Muscle layer of colon (tissue), 2 donors: ENCODE results near the gene SELENOH.
A peak's percentile ranks its signal among the peaks of the same experiment; 100 is the strongest.
"Not testable (repeated sequence)": the region's sequence is repeated elsewhere in the genome, so short reads cannot be mapped to it uniquely, and the experiment has no call there.

Experiments
- H3K27ac ChIP-seq: one replicate; pipeline ENCODE4 v1.7.0; 2013; ENCODE audit warnings: low read depth, mild to moderate bottlenecking, low read length, moderate library complexity
- H3K27me3 ChIP-seq, 2 donors: one replicate each; pipeline ENCODE4 v1.7.0; 2013; ENCODE audit warnings: low read length in 2 of 2, mild to moderate bottlenecking in 2 of 2; ENCODE audit not compliant: insufficient read depth in 2 of 2, control insufficient read depth in 1 of 2
- H3K36me3 ChIP-seq: one replicate; pipeline ENCODE4 v1.7.0; 2013; ENCODE audit warnings: mild to moderate bottlenecking, low read length; ENCODE audit not compliant: insufficient read depth
- H3K4me1 ChIP-seq: one replicate; pipeline ENCODE4 v1.7.0; 2013; ENCODE audit warnings: mild to moderate bottlenecking, low read length; ENCODE audit not compliant: insufficient read depth
- H3K4me3 ChIP-seq, 2 donors: one replicate each; pipeline ENCODE4 v1.7.0; 2013; ENCODE audit warnings: low read length in 2 of 2, low read depth in 1 of 2, mild to moderate bottlenecking in 1 of 2, moderate library complexity in 1 of 2
- H3K9ac ChIP-seq: one replicate; pipeline ENCODE4 v1.7.0; 2013; ENCODE audit warnings: low read length
- H3K9me3 ChIP-seq: one replicate; pipeline ENCODE4 v1.7.0; 2013; ENCODE audit warnings: mild to moderate bottlenecking, low read length
- donor health status: abdominal sarcoma.
- donor health status: Adenocarcinoma of cecum.

Gene SELENOH

DNA sequence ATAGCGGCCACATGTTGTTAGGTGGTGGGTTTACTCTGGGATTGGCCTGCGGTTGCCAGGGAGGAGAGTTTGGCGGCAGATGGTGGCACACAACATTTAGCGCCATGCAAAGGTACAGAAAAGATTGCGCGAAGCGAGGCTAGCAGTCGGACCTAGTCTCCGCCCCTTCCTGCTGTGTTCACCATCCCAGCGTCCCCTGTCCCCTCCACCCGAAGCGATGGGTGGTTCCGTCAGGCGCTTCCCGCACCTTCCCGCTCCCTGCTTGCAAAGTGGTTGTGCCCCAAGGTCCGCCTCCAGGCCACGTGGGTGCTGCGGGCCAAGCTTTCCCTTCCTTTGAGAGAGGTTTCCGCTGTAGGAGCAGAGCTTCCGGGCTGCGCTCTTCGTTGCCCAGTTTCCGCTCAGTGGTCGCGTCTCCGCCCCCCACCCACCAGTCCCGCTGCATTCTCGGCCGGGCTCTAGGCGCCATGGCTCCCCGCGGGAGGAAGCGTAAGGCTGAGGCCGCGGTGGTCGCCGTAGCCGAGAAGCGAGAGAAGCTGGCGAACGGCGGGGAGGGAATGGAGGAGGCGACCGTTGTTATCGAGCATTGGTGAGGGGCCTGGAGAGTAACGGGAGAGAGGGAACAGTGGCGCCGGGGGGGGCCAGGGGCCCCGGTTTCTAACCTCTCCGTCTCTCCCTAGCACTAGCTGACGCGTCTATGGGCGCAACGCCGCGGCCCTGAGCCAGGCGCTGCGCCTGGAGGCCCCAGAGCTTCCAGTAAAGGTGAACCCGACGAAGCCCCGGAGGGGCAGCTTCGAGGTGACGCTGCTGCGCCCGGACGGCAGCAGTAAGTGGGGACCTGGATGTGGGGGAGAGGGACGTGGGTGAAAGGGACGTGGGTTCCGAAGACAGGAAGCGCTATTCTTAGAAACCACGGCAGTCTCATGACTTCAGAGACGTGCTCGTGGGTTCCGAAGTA, at the start of gene SELENOH:
Gene SELENOH, plus strand, starts transcription at position 360 of the 955 bp plus-strand sequence. Its CDS starts 105 bp downstream, at position 465.
- H3K27me3 ChIP-seq: no peaks in the 10 kb centered on the region
- no peaks in the 10 kb centered on the region for H3K9me3 ChIP-seq
- peaks cover 60% of the 10 kb centered on the region for H3K36me3 ChIP-seq
- peak within 1 kb of the TSS; percentile 59 to 89 for H3K4me3 ChIP-seq
- H3K4me1 ChIP-seq: peaks cover 17% of the 10 kb centered on the region
- H3K27ac ChIP-seq: peak within 1 kb of the TSS; percentile 75
- H3K9ac ChIP-seq: peak within 1 kb of the TSS; percentile 97

DNA sequence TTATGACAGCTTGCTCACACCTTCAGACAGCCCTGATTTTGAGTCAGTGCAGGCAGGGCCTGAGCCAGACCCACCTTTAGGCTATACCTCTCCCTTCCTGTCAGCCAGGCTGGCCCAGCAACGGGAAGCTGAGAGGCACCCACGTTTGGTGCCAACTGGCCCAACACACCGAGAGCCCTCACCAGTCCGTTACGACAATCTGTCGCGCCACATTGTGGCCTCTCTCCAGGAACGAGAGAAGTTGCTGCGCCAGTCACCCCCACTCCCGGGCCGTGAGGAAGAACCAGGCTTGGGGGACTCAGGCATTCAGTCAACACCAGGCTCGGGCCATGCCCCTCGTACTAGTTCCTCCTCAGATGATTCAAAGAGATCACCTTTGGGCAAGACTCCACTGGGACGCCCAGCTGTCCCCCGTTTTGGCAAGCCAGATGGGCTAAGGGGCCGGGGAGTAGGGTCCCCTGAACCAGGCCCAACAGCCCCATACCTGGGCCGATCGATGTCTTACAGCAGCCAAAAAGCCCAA, 42.4 kb upstream of the SELENOH start:
- H3K27me3 ChIP-seq: no peaks in the 10 kb centered on the region
- peaks cover 66% of the 10 kb centered on the region for H3K36me3 ChIP-seq
- no peak overlapping the region for H3K27ac ChIP-seq
- H3K4me1 ChIP-seq: no peaks in the 10 kb centered on the region
- no peak overlapping the region for H3K9ac ChIP-seq
- H3K9me3 ChIP-seq: no peaks in the 10 kb centered on the region
- H3K4me3 ChIP-seq: no peak overlapping the region

- H3K9ac ChIP-seq: no peak overlapping the region
- H3K27ac ChIP-seq: no peak overlapping the region
- no peak overlapping the region for H3K4me3 ChIP-seq
- H3K9me3 ChIP-seq: no peaks in the 10 kb centered on the region
- no peaks in the 10 kb centered on the region for H3K4me1 ChIP-seq
- peaks cover 66% of the 10 kb centered on the region for H3K36me3 ChIP-seq
- no peaks in the 10 kb centered on the region for H3K27me3 ChIP-seq
Measured at GRCh38 chr11:57699813-57700212, 41.5 kb upstream of the SELENOH start.

DNA sequence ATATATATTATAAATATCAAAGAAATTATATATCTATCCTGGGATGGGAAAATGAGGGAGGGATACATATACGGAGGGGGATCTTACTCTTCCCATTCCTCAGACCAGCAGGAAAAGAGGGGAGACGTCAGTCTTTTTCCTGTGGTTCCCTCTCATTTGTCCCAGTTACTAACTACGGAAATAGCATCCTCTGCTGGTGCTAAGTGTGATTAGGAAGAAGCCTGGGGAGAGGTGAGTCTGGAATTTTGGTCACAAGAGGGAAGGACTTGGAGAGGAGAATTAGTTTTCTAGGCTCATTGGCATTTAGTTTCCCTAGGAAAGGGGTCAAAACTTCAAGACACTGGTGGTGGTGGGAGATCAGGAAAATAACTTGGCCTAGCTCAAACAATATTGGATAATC, 40.9 kb upstream of the SELENOH start:
- no peaks in the 10 kb centered on the region for H3K4me1 ChIP-seq
- peaks cover 65% of the 10 kb centered on the region for H3K36me3 ChIP-seq
- no peaks in the 10 kb centered on the region for H3K27me3 ChIP-seq
- H3K9ac ChIP-seq: no peak overlapping the region
- no peak overlapping the region for H3K4me3 ChIP-seq
- H3K27ac ChIP-seq: no peak overlapping the region
- no peaks in the 10 kb centered on the region for H3K9me3 ChIP-seq

DNA sequence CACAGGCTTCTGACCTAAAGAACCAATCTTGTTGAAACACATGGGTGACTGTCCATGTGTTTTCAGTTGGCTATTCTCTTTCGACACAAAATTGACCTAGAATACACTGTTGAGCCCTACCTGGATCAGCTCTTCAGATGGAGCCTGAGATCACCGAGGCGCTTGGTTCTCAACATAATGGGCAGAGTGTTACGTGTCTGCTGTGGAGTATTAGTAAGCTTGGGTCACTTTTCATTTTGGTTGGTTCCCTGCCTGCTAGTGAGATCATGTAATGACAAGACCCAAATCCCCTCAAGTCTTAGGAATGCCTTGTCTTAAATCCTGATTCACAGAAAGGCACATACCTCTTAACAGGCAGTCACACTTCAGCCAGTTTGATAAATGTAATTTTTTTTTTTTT, 38.0 kb upstream of the SELENOH start:
- Histone ChIP-seq H3K4me3 (no peak overlapping the region), H3K27ac (no peak overlapping the region), H3K4me1 (no peaks in the 10 kb centered on the region), H3K9ac (no peak overlapping the region), H3K36me3 (peaks cover 46% of the 10 kb centered on the region), H3K27me3 (no peaks in the 10 kb centered on the region), H3K9me3 (no peaks in the 10 kb centered on the region)

- Histone ChIP-seq H3K4me1 (peaks cover 3% of the 10 kb centered on the region), H3K4me3 (no peak overlapping the region), H3K27me3 (no peaks in the 10 kb centered on the region), H3K36me3 (peaks cover 30% of the 10 kb centered on the region), H3K9ac (no peak overlapping the region), H3K27ac (no peak overlapping the region), H3K9me3 (no peaks in the 10 kb centered on the region)
Measured at GRCh38 chr11:57704932-57705331, 36.4 kb upstream of the SELENOH start.

DNA sequence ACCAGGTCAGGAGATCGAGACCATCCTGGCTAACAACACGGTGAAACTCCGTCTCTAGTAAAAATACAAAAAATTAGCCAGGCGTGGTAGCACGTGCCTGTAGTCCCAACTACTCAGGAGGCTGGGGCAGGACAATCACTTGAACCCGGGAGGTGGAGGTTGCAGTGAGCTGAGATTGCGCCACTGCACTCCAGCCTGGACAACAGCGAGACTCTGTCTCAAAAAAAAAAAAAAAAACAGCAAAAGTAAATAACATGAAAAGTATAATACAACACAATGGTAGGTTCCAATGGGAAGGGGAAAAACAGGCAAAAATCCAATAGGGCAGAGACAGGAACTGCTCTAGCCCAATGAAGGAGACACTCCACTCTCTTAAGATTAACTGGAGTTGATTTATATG, 35.9 kb upstream of the SELENOH start:
- H3K27me3 ChIP-seq, H3K27ac ChIP-seq, H3K9me3 ChIP-seq, H3K9ac ChIP-seq, H3K4me3 ChIP-seq, H3K4me1 ChIP-seq: not testable (repeated sequence)
- peaks cover 27% of the 10 kb centered on the region for H3K36me3 ChIP-seq

GRCh38 chr11:57709802-57710367, 31.4 kb upstream of the SELENOH start:
- peaks cover 2% of the 10 kb centered on the region for H3K36me3 ChIP-seq
- H3K9me3 ChIP-seq: no peaks in the 10 kb centered on the region
- H3K4me3 ChIP-seq: no peak overlapping the region
- peaks cover 33% of the 10 kb centered on the region for H3K4me1 ChIP-seq
- no peak overlapping the region for H3K9ac ChIP-seq
- H3K27ac ChIP-seq: no peak overlapping the region
- H3K27me3 ChIP-seq: no peaks in the 10 kb centered on the region

DNA sequence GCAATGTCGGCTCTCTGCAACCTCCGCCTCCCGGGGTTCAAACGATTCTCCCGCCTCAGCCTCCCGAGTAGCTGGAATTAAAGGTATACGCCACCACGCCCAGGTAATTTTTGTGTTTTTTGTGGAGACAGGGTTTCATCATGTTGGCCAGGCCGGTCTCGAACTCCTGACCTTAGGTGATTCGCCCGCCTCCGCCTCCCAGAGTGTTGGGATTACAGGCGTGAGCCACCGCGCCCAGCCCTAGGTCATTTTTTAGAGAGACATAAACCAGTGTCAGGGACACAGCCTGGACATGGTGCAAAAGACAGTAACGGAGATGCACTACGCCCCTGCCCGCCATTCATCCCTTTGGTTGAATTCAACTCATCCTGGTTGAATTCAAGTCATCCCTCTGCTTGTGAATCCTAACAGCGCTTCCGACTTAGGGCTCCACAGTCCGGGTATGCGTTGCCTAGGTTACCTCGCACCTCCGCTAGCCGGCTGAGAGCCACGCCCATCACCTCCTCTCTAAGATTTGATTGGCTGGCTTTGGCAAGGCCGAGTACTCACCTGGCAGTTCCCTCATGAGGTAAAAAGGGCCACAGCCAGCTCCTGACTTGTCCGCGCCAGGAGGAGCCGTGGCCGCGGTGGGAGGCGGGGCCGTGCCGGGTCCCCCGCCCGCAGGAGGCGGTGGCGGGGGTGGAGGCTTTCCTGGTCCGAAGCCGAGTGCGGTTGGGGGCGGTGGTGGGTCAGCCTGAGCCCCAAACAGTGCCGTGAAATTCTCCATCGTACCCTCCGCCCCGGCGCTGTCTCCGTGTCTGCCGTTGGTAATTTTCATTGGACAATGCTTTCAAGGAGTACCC, 29.7 kb upstream of the SELENOH start, which contains the start of gene MED19:
Gene MED19, minus strand, starts transcription at position 802 of the 842 bp plus-strand sequence. Its CDS starts 36 bp downstream, at position 766.
- no peaks in the 10 kb centered on the region for H3K36me3 ChIP-seq
- no peaks in the 10 kb centered on the region for H3K9me3 ChIP-seq
- H3K27me3 ChIP-seq: no peaks in the 10 kb centered on the region
- H3K9ac ChIP-seq: peak within 1 kb of the TSS; percentile 91
- peak within 1 kb of the TSS; percentile 95 to 99 for H3K4me3 ChIP-seq
- H3K4me1 ChIP-seq: peaks cover 33% of the 10 kb centered on the region
- peak within 1 kb of the TSS; percentile 88 for H3K27ac ChIP-seq

DNA sequence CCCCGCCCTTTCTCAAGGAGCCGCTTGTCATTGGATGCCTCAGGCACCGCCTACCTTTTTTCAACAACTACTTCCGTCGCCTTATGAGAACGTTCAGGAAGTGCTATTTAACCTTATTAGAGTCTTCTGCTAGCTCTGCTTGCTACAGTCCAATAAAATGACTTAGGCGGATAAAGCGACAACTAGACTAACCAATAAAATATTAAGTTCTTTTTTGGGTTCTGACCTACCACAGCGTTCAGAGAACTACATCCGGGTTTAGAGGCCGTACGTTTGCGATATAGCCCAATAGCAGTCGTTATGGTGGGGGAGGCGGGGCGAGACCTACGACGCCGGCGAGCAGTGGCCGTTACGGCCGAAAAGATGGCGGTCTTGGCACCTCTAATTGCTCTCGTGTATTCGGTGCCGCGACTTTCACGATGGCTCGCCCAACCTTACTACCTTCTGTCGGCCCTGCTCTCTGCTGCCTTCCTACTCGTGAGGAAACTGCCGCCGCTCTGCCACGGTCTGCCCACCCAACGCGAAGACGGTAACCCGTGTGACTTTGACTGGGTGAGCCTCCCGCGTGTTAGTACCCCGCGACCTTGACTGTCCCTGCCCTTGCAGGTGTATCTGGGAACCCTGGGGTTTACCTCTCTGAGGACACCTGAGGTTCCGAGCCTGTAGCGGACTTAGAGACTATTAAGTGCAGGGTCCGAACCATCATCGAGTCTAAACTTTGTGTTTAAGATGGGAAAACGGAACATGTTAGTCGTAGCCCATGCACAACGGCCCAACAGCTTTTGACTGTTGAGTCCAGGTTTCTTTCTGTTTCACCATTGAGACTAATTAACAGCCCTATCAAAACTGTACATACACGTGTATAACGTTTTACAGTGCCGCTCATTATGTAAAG, 28.8 kb upstream of the SELENOH start, which contains the start of gene TMX2:
Gene TMX2, plus strand, starts transcription at position 338 of the 895 bp plus-strand sequence. Its CDS starts 26 bp downstream, at position 364.
- H3K9ac ChIP-seq: peak within 1 kb of the TSS; percentile 91
- peak within 1 kb of the TSS; percentile 95 to 99 for H3K4me3 ChIP-seq
- H3K27me3 ChIP-seq: no peaks in the 10 kb centered on the region
- peaks cover 33% of the 10 kb centered on the region for H3K4me1 ChIP-seq
- no peaks in the 10 kb centered on the region for H3K36me3 ChIP-seq
- H3K9me3 ChIP-seq: no peaks in the 10 kb centered on the region
- peak within 1 kb of the TSS; percentile 88 for H3K27ac ChIP-seq
